Astrocyte of the cerebellum (primary cell): Measurements from ENCODE around the gene RNF175.

Source experiments
- DNase-seq: peaks from one replicate; pipeline ENCODE4 v3.0.0-alpha.2; 2011; ENCODE audit warnings: low read depth
- H3K4me3 ChIP-seq: 2 replicates; pipeline ENCODE4 v1.5.1; 2011; ENCODE audit warnings: mild to moderate bottlenecking, low read depth, low read length, moderate library complexity
- in situ Hi-C: cut with HindIII; loops from 2 replicates; pipeline ENCODE4 v1.10.0; 2017; ENCODE audit warnings: low sequenced_read_pairs
- TF ChIP-seq, protein P1 (sequence below): IDR thresholded peaks from 2 replicates; pipeline ENCODE4 v1.5.1; 2012; ENCODE audit warnings: low read length, low read depth, moderate library complexity, mild to moderate bottlenecking; ENCODE audit errors: missing control alignments

RNF175 gene

DNA sequence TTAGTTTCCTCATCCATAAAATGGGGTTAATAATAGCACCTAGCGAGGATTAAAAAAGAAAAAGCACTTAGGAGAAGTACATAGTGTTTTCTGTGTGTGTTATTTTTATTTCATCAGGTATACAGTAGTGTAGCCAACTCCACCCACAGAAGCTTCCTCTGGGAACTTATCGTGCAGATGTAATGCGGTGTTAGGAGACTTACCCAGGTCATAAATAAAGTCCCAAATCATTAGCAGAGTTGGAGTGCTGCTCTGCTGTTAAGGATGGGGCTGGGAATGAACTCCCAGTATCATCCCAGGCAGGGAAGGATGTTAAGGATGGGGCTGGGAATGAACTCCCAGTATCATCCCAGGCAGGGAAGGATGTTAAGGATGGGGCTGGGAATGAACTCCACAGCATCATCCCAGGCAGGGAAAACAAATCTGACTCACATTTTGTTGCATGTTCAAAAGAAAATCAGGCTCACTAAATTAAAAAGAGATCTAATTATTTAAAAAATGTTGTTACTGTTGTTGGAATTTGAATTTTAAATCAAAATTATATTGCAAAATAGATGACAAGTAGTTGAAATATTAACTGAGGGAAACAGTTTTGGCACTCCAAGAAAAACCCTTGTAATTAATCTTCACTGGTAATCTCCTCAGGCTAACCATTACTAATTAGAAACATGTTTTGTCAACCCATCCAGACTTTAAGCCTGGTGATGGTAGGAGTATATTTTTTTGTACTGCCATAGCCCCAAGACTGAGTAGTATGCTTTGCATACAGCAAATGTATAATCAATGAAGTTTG, 39.3 kb upstream of the RNF175 start:
- in situ Hi-C loops = no loop called here
- no peak for DNase-seq
- no peak overlapping the region for H3K4me3 ChIP-seq
- TF ChIP-seq, protein P1, sequence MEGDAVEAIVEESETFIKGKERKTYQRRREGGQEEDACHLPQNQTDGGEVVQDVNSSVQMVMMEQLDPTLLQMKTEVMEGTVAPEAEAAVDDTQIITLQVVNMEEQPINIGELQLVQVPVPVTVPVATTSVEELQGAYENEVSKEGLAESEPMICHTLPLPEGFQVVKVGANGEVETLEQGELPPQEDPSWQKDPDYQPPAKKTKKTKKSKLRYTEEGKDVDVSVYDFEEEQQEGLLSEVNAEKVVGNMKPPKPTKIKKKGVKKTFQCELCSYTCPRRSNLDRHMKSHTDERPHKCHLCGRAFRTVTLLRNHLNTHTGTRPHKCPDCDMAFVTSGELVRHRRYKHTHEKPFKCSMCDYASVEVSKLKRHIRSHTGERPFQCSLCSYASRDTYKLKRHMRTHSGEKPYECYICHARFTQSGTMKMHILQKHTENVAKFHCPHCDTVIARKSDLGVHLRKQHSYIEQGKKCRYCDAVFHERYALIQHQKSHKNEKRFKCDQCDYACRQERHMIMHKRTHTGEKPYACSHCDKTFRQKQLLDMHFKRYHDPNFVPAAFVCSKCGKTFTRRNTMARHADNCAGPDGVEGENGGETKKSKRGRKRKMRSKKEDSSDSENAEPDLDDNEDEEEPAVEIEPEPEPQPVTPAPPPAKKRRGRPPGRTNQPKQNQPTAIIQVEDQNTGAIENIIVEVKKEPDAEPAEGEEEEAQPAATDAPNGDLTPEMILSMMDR = no peak

DNA sequence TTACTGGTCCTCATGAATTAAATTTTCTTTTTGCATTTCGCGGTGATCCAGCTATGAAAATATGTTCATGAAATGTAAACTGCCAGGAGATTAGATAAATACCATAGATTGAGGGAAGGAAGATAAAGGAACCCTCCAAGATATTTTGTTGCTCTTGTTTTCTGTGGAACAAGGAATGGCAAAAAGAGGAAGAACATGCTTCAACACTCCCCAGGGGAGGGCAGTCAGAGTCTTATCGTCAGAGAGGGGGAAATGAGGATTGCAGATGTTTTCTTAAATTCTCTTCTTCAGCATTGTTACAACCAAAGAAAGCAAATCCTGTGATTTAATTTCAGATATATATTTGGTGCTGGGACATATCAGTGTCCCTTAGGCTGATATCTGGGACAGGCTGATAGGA, 38.6 kb upstream of the RNF175 start:
- no peak for DNase-seq
- H3K4me3 ChIP-seq = no peak overlapping the region
- in situ Hi-C loops = no loop called here
- TF ChIP-seq, protein P1 = no peak

DNA sequence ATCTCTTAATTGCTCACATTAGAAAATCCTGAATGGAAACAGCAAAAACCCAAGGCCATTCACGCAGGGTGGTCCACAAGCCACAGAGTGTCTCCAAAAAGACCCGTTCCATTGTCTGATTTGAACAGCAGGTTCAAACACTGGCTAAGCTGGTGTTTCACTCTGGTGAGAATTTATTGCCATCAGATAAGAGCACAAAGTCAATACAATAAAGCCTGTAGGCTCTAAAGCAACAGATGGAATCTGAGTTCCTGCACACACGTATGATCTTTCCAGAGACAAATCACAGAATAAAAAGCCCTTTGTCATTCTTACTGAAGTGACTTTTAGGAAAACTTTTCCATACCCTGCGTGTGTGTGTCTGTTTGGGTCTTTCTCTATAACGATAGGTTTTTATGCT, 34.2 kb upstream of the RNF175 start:
- DNase-seq = no peak
- H3K4me3 ChIP-seq = no peak overlapping the region
- in situ Hi-C loops = no loop called here
- TF ChIP-seq, protein P1 = no peak

DNA sequence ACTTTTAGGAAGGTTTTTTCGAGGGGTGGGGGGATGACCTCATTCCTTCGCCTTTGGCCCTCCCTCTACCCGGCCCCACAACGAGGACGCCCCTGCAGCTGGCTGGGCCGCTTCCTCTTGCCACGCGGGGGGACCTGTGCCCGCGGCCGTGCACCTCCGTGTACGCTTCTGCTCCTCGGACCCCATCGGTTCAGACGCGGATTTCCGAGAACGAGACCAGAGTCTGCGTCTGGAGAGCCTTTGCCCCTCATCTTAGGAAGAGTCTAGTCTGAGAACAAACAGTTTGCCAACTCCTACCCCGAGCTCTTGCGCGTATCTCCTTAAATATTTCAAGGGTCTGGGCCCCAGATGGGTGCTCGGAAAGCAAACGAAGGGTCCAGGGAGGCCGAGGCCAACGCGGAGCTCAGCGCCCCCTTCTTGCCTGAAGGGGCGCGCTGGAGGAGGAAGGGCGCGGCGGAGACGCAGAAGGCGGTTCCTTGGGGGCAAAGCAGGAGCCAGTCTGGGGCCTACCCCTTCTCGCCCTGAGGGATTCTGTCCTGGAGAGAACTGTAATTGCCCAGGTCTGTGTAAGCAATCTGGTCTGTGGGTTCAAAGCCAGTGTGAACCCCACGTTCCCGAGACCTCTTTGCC, 32.9 kb upstream of the RNF175 start:
- in situ Hi-C loops = no loop called here
- H3K4me3 ChIP-seq = peak overlapping the region; percentile 23
- no peak for DNase-seq
- TF ChIP-seq, protein P1 = no peak

DNA sequence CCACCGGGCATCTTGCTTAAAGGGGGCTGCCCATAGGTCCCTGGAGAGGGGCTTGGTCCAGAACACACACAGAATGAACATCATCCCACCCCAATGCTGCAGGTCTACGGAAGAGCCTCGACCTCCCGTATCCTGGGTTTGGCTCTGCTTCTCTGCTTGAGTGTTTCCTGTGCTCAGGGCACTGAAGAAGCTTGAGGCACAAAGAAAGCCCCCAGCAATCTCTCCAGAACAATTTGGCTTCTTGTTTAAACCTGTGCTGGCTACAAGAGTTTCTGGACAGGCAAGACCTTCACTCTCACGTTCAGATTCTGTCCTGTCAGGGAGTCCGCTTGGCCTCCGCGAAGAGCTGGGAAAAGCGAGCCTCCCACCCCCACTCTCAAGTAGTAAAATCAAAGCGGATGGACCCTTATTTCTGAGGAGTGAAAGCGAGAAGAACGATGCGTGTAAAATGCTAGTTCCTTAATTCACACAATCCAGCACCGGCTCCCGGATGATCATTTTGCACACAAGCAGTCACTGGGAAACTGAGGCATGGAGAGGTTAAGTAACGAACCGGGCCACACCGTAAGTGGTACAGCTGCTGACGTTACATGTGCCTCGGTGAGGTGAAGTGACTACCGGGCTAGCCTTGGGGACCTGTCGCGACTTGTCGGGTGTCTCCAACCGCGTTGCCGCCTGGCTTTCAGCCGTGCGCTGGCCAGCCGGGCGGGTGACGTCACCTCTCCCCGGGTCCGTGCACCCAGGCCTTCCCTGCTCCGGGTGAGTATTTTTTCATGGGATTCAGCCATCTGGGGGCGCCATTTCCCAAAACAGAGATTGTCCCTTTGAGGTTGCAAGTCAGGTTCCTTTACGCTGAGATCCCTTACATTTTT, 32.2 kb upstream of the RNF175 start:
- H3K4me3 ChIP-seq = peak overlapping the region; percentile 23
- no peak for DNase-seq
- TF ChIP-seq, protein P1 = peak; percentile 37
- in situ Hi-C loops = no loop called here

DNA sequence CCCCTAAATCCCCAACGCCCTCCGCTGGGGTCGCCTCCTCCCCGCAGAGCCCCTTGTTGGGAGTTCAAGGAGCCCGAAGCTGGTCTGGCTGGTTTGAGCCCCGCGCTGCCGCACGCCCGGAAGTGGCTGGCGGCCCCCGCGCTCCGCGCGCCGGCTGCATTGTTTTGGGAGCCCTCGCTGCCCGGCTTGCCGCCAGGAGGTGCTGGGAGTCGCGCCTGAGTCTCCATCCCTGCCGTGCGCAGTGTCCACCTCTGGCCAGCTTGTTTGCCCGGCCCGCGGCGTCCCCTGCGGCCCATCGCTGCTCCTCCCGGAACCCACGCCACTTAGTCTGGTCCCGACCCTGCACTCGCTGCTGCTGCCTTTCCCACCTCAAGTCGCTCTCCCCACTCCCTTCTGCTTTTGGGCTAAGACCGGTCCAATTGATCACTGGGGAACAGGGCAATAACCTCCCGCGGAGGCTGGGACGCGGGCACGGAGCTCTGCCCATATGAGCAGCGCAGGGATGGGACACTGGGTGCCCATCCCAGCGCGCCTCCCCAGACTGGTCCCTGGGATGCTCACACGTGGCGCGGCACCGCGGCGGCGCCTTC, 31.2 kb upstream of the RNF175 start:
- in situ Hi-C loops = no loop called here
- DNase-seq = no peak
- TF ChIP-seq, protein P1 = peak; percentile 32
- H3K4me3 ChIP-seq = peak overlapping the region; percentile 25
